HEK293 (cell line): ENCODE results near the gene MTFMT.

Experiments
- CTCF ChIA-PET: fragments of 350-600 bp; formaldehyde crosslinking; extraction: SDS; loops from one replicate; lab custom pipeline; 2021; ENCODE audit warnings: antibody characterized with exemption; lab: Yijun Ruan, JAX
- POLR2A ChIA-PET: fragments of 300-600 bp; formaldehyde crosslinking; extraction: SDS; loops from one replicate; lab custom pipeline; 2020; ENCODE audit warnings: antibody characterized with exemption, inconsistent platforms; lab: Yijun Ruan, JAX
- H3K27ac ChIP-seq: fragments of 200-500 bp; sonication (Bioruptor generic); 2 replicates; pipeline ENCODE4 v1.5.1; 2014; ENCODE audit warnings: low read depth, low read length, control low read depth, inconsistent platforms; ENCODE audit errors: extremely low read depth
- H3K36me3 ChIP-seq, 2 experiments: fragments of 200-500 bp in 1 of 2; sonication (Bioruptor generic) in 1 of 2; 1 replicate in 1 of 2; 2 replicates in 1 of 2; pipeline ENCODE4 v1.5.1; 2014 to 2017; ENCODE audit warnings: inconsistent platforms in 2 of 2, low read length in 2 of 2; ENCODE audit not compliant: control insufficient read depth in 2 of 2, insufficient read depth in 1 of 2
- H3K4me1 ChIP-seq: fragments of 200-500 bp; sonication (Bioruptor generic); 2 replicates; pipeline ENCODE4 v1.5.1; 2014; ENCODE audit warnings: mild to moderate bottlenecking, low read length, inconsistent platforms; ENCODE audit not compliant: control insufficient read depth, insufficient read depth
- H3K4me3 ChIP-seq: 2 replicates; pipeline ENCODE4 v1.5.1; 2011; ENCODE audit warnings: low read depth, mild to moderate bottlenecking, control low read depth, low read length, moderate library complexity
- H3K9me3 ChIP-seq: fragments of 200-500 bp; sonication (Bioruptor generic); 2 replicates; pipeline ENCODE4 v1.5.1; 2014; ENCODE audit warnings: low read depth, low read length, inconsistent platforms; ENCODE audit not compliant: control insufficient read depth, insufficient read depth
- HOXD13 ChIP-seq: sonication (generic); formaldehyde crosslinking; IDR thresholded peaks from 2 replicates; pipeline ENCODE4 v1.8.0; 2022; ENCODE audit warnings: missing genetic modification reagents, borderline replicate concordance
- KLF1 ChIP-seq: fragments of 450-650 bp; formaldehyde crosslinking; IDR thresholded peaks from 2 replicates; pipeline ENCODE4 v1.5.1; 2016; ENCODE audit warnings: missing biosample characterization, missing genetic modification characterization
- RBAK ChIP-seq: fragments of 450-650 bp; formaldehyde crosslinking; IDR thresholded peaks from 2 replicates; pipeline ENCODE4 v1.5.1; 2016; ENCODE audit warnings: missing biosample characterization, missing genetic modification characterization
- ZNF174 ChIP-seq: fragments of 450-650 bp; formaldehyde crosslinking; IDR thresholded peaks from 2 replicates; pipeline ENCODE4 v1.5.0; 2017; ENCODE audit warnings: missing biosample characterization, mild to moderate bottlenecking, missing genetic modification characterization
- ZNF2 ChIP-seq: fragments of 450-650 bp; formaldehyde crosslinking; IDR thresholded peaks from 2 replicates; pipeline ENCODE4 v1.5.1; 2016; ENCODE audit warnings: missing biosample characterization, missing genetic modification characterization
- ZNF248 ChIP-seq: fragments of 450-650 bp; formaldehyde crosslinking; IDR thresholded peaks from 2 replicates; pipeline ENCODE4 v1.5.1; 2017; ENCODE audit warnings: missing biosample characterization, missing genetic modification characterization
- ZNF335 ChIP-seq: fragments of 450-650 bp; formaldehyde crosslinking; conservative IDR thresholded peaks from 2 replicates; pipeline ENCODE4 v1.5.1; 2016; ENCODE audit warnings: missing biosample characterization, missing genetic modification characterization
- ZNF350 ChIP-seq: fragments of 450-650 bp; formaldehyde crosslinking; IDR thresholded peaks from 2 replicates; pipeline ENCODE4 v1.5.0; 2017; ENCODE audit warnings: missing biosample characterization, mild to moderate bottlenecking, missing genetic modification characterization
- ZNF366 ChIP-seq: fragments of 450-650 bp; formaldehyde crosslinking; conservative IDR thresholded peaks from 2 replicates; pipeline ENCODE4 v1.5.1; 2016; ENCODE audit warnings: missing biosample characterization, missing genetic modification characterization
- ZNF48 ChIP-seq: fragments of 450-650 bp; formaldehyde crosslinking; IDR thresholded peaks from 2 replicates; pipeline ENCODE4 v1.5.1; 2016; ENCODE audit warnings: missing biosample characterization, missing genetic modification characterization
- ZNF530 ChIP-seq: fragments of 450-650 bp; formaldehyde crosslinking; IDR thresholded peaks from 2 replicates; pipeline ENCODE4 v1.5.1; 2016; ENCODE audit warnings: low read depth, missing biosample characterization, missing genetic modification characterization
- ZNF548 ChIP-seq: fragments of 450-650 bp; formaldehyde crosslinking; IDR thresholded peaks from 2 replicates; pipeline ENCODE4 v1.5.1; 2016; ENCODE audit warnings: missing biosample characterization, missing genetic modification characterization
- ZNF777 ChIP-seq: fragments of 450-650 bp; formaldehyde crosslinking; IDR thresholded peaks from 2 replicates; pipeline ENCODE4 v1.5.1; 2017; ENCODE audit warnings: missing biosample characterization, missing genetic modification characterization, borderline replicate concordance
- ZNF785 ChIP-seq: fragments of 450-650 bp; formaldehyde crosslinking; IDR thresholded peaks from 2 replicates; pipeline ENCODE4 v1.5.1; 2016; ENCODE audit warnings: missing biosample characterization, missing genetic modification characterization
- TF ChIP-seq, protein P1 (sequence below): fragments of 450-650 bp; formaldehyde crosslinking; IDR thresholded peaks from 2 replicates; pipeline ENCODE4 v1.5.1; 2016; ENCODE audit warnings: missing biosample characterization, missing genetic modification characterization

MTFMT gene

GRCh38 chr15:65057549-65057940, 28.1 kb upstream of the MTFMT start (continued):
- no peak for TF ChIP-seq ZNF48 (tag by site-specific recombination)
- no peak for TF ChIP-seq ZNF2 (tag by site-specific recombination)
- TF ChIP-seq ZNF366: no peak
- TF ChIP-seq HOXD13: no peak
- no peak for TF ChIP-seq ZNF548 (tag by site-specific recombination)
- no peak for TF ChIP-seq ZNF248 (tag by site-specific recombination)
- no peak for TF ChIP-seq RBAK (tag by site-specific recombination)
- no peak for TF ChIP-seq ZNF777

DNA sequence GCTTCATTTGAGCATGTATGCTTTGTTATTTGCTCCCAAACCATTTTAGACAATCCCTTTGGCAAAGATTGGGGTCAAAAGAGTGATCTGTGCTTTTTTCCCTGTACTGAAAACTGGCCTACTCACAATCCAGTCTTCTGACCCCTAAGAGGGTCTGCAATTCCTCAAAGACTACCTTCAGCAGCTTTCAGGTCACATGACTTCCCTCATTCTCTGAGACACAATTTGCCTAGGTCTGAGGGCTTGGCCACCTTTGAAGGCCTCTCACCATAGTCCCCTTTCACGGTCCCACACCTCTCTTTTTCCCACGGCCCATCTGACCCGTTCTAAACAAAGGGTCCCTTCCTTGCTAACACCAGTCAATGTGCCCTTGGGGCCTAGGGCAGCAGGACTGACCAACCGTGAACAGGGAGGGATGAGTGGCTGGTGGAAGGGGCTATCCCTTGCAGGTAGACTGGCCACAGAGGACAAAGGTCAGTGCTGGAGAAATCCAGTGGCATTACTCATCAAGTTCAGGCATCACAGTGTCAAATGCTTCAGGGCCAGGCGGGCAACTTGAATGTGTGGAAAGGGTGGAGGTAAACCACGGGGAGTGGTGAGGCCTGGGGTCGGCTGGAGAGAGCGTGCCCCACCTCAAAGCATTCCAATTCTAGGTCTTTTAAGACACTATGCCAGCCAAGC, 27.6 kb upstream of the MTFMT start:
- Histone ChIP-seq H3K4me3 (no peak overlapping the region), H3K36me3 (no peaks in the 10 kb centered on the region), H3K4me1 (no peaks in the 10 kb centered on the region), H3K27ac (no peak overlapping the region), H3K9me3 (no peaks in the 10 kb centered on the region)
- POLR2A ChIA-PET: interaction anchor here (0.6 kb wide), 1 partner anchor 194 kb away, joined by 3 read pairs; no protein-coding TSS in a partner anchor
- CTCF ChIA-PET: interaction anchor here (0.8 to 7.4 kb wide), 6 partner anchors 14 to 326 kb away, joined by 3 to 94 read pairs (median 16); no protein-coding TSS in a partner anchor
- TF ChIP-seq ZNF530 (no peak), KLF1 (tag by site-specific recombination) (0 out of 2 replicates have a peak, but pooled peaks have one; percentile 20)
- TF ChIP-seq, protein P1, sequence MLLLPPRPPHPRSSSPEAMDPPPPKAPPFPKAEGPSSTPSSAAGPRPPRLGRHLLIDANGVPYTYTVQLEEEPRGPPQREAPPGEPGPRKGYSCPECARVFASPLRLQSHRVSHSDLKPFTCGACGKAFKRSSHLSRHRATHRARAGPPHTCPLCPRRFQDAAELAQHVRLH (tag by site-specific recombination): no peak

DNA sequence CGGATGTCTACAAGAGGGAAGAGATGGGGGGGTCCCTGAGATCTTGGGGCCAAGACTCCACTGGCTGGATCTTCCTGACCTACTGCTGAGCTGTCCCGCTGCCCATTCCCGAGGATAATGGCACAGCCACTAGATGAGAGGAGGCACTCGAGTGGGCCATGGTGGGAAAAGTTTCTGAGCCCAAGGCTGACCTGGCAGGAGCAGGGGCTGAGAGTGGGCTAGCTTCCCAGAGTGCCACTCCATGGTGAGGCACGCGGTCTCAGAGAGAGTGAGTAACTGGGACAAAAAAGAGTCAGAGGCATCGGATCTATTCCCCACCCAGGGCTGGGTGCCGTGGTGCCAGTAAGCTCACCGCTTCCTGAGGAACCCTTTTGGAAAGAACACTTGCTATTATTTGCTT, 26.7 kb upstream of the MTFMT start:
- no peaks in the 10 kb centered on the region for H3K36me3 ChIP-seq
- CTCF ChIA-PET: interaction anchor here (0.5 to 7.4 kb wide), 10 partner anchors 9 to 326 kb away, joined by 3 to 94 read pairs (median 10); partner anchors contain the start of gene UBAP1L
- H3K4me3 ChIP-seq: no peak overlapping the region
- H3K9me3 ChIP-seq: no peaks in the 10 kb centered on the region
- no peaks in the 10 kb centered on the region for H3K4me1 ChIP-seq
- TF ChIP-seq ZNF350: no peak
- no peak for TF ChIP-seq ZNF174 (tag by site-specific recombination)
- TF ChIP-seq, all 188 proteins: peak for 0
- H3K27ac ChIP-seq: no peak overlapping the region
- POLR2A ChIA-PET: interaction anchor here (0.5 to 0.6 kb wide), 2 partner anchors 129 to 193 kb away, joined by 3 read pairs; partner anchors contain the start of gene CLPX

GRCh38 chr15:65055201-65055870, 25.9 kb upstream of the MTFMT start:
- CTCF ChIA-PET: interaction anchor here (0.5 to 7.4 kb wide), 17 partner anchors 9 to 327 kb away, joined by 3 to 94 read pairs (median 6); partner anchors contain the start of genes SLC51B and UBAP1L
- no peak overlapping the region for H3K4me3 ChIP-seq
- H3K36me3 ChIP-seq: no peaks in the 10 kb centered on the region
- no peaks in the 10 kb centered on the region for H3K9me3 ChIP-seq
- no peaks in the 10 kb centered on the region for H3K4me1 ChIP-seq
- TF ChIP-seq ZNF335 (tag by site-specific recombination): 0 out of 2 replicates have a peak, but pooled peaks have one; percentile 15
- no peak for TF ChIP-seq ZNF785
- no peak overlapping the region for H3K27ac ChIP-seq
- POLR2A ChIA-PET: interaction anchor here (0.5 to 0.7 kb wide), 2 partner anchors 27 to 130 kb away, joined by 3 read pairs; partner anchors contain the start of gene CLPX
